Measurements from ENCODE around the gene CNMD. TPM values are rescaled to one million over a fixed set of nuclear protein-coding genes. Genes with fewer than 3 reads are reported as not detected.
"Not testable (repeated sequence)": the region's sequence is repeated elsewhere in the genome, so short reads cannot be mapped to it uniquely, and the experiment has no call there.

CNMD gene
- total and polyA plus RNA-seq, 2 of the 4 experiments (the other 2 are of a cell fraction) = not detected

- ATAC-seq (ENCODE audit: low read depth) = no peak
- WGBS, 2 experiments (ENCODE audit: extremely low coverage in 2 of 2, insufficient read length in 1 of 2) = 33% methylated on average over 1 of the region's 3 CpGs; no CpG with 5 or more reads in 1 of the 2 experiments
- no peaks in the 10 kb centered on the region for H4K20me1 ChIP-seq (ENCODE audit: insufficient read depth, low read length)
- H2BK20ac ChIP-seq (ENCODE audit: low read depth, low read length) = no peak overlapping the region
- no peak overlapping the region for H2BK15ac ChIP-seq (ENCODE audit: low read depth, low read length)
- H3K56ac ChIP-seq (ENCODE audit: extremely low read depth, insufficient read depth, low read length) = no peak overlapping the region
- H3K27me3 ChIP-seq (ENCODE audit: control insufficient read depth, insufficient read depth, low read length) = no peaks in the 10 kb centered on the region; the same call in 1 of the 2 replicates
- H3K4me1 ChIP-seq (ENCODE audit: control insufficient read depth, insufficient read depth, low read length) = no peaks in the 10 kb centered on the region
- dilution Hi-C loops (cut with HindIII; ENCODE audit: low sequenced_read_pairs, unreplicated experiment) = no loop called here
- H2AK9ac ChIP-seq (replicated peaks; ENCODE audit: low read depth, low read length, poor library complexity) = no peak overlapping the region
- no peak overlapping the region for H2AFZ ChIP-seq (replicated peaks; ENCODE audit: low read length, poor library complexity)
- H4K91ac ChIP-seq (ENCODE audit: insufficient read depth, low read depth, low read length) = no peak overlapping the region
- no peaks in the 10 kb centered on the region for H3K79me1 ChIP-seq (ENCODE audit: low read depth in 1 of 2, low read length in 2 of 2)
- no peak overlapping the region for H3K9ac ChIP-seq (ENCODE audit: low read depth, low read length)
- POLR2A ChIA-PET (ENCODE audit: unreplicated experiment) = no interaction called here
- no peak overlapping the region for H2BK120ac ChIP-seq (ENCODE audit: low read depth, low read length)
- no peak overlapping the region for H3K4me2 ChIP-seq (ENCODE audit: low read depth, low read length)
- H3K14ac ChIP-seq (replicated peaks; ENCODE audit: low read depth, low read length) = no peak overlapping the region
- no peak overlapping the region for H3K4ac ChIP-seq (ENCODE audit: low read depth, low read length)
- H3K36me3 ChIP-seq (ENCODE audit: control insufficient read depth, insufficient read depth, low read length) = no peaks in the 10 kb centered on the region
- in situ Hi-C loops (cut with MboI; ENCODE audit: low sequenced_read_pairs) = no loop called here
- no peak overlapping the region for H2BK5ac ChIP-seq (ENCODE audit: low read depth, low read length, poor library complexity, severe bottlenecking)
- H4K5ac ChIP-seq (ENCODE audit: low read depth, low read length) = no peak overlapping the region
- no peak overlapping the region for H3K18ac ChIP-seq (ENCODE audit: low read depth, low read length)
- no peak for TF ChIP-seq MAZ (IDR thresholded peaks at IDR 0.05; ENCODE audit: borderline replicate concordance, low read depth, low read length)
- no peak for TF ChIP-seq CTCF (conservative IDR thresholded peaks at IDR 0.05; ENCODE audit: low read depth, low read length)
- TF ChIP-seq NFE2L2 (IDR thresholded peaks at IDR 0.05; ENCODE audit: low read depth, low read length) = no peak
- TF ChIP-seq RCOR1 (IDR thresholded peaks at IDR 0.05; ENCODE audit: insufficient replicate concordance, low read length) = no peak
- no peak for TF ChIP-seq POLR2A (IDR thresholded peaks at IDR 0.05; ENCODE audit: low read depth, low read length)
- TF ChIP-seq BHLHE40 (IDR thresholded peaks at IDR 0.05; ENCODE audit: low read depth, low read length) = no peak
- TF ChIP-seq MXI1 (IDR thresholded peaks at IDR 0.05; ENCODE audit: borderline replicate concordance, low read depth, low read length) = no peak
- no peak for TF ChIP-seq FOS (IDR thresholded peaks at IDR 0.05; ENCODE audit: low read depth, low read length)
- TF ChIP-seq SMC3 (IDR thresholded peaks at IDR 0.05; ENCODE audit: low read depth, low read length) = no peak
- no peak overlapping the region for H3K4me3 ChIP-seq (ENCODE audit: insufficient read depth, low read depth, low read length)
- intact Hi-C loops (cut with micrococcal nuclease) = no loop called here
- H3K23ac ChIP-seq (ENCODE audit: low read depth, low read length) = no peak overlapping the region
- no peaks in the 10 kb centered on the region for H3K9me1 ChIP-seq (ENCODE audit: insufficient read depth, low read length)
- no peak overlapping the region for H4K8ac ChIP-seq (ENCODE audit: low read depth in 2 of 2, low read length in 2 of 2)
- BruUV-seq (replicated peaks) = no TSS peak
- no peaks in the 10 kb centered on the region for H3K9me3 ChIP-seq (ENCODE audit: control insufficient read depth, insufficient read depth, low read length)
- no peak overlapping the region for H2AK5ac ChIP-seq (ENCODE audit: low read depth, low read length)
- H3K27ac ChIP-seq (ENCODE audit: insufficient read depth, low read length) = no peak overlapping the region
- CTCF ChIA-PET = interaction anchor here (0.9 kb wide), 1 partner anchor 11 kb away, joined by 3 read pairs; no protein-coding TSS in a partner anchor
- no peak for DNase-seq
Measured at GRCh38 chr13:52711286-52711685, 28.3 kb downstream of the CNMD start.

- H3K23ac ChIP-seq (ENCODE audit: low read depth, low read length); CTCF ChIA-PET; H3K4me1 ChIP-seq (ENCODE audit: control insufficient read depth, insufficient read depth, low read length); H4K5ac ChIP-seq (ENCODE audit: low read depth, low read length); H2BK5ac ChIP-seq (ENCODE audit: low read depth, low read length, poor library complexity, severe bottlenecking); H3K27ac ChIP-seq (ENCODE audit: insufficient read depth, low read length); BruUV-seq (replicated peaks); H3K27me3 ChIP-seq (ENCODE audit: control insufficient read depth, insufficient read depth, low read length); H3K9me1 ChIP-seq (ENCODE audit: insufficient read depth, low read length); H3K56ac ChIP-seq (ENCODE audit: extremely low read depth, insufficient read depth, low read length); H4K8ac ChIP-seq (ENCODE audit: low read depth in 2 of 2, low read length in 2 of 2); H2BK15ac ChIP-seq (ENCODE audit: low read depth, low read length); H3K79me1 ChIP-seq (ENCODE audit: low read depth in 1 of 2, low read length in 2 of 2); H3K14ac ChIP-seq (replicated peaks; ENCODE audit: low read depth, low read length); DNase-seq; H2AK9ac ChIP-seq (replicated peaks; ENCODE audit: low read depth, low read length, poor library complexity); in situ Hi-C loops (cut with MboI; ENCODE audit: low sequenced_read_pairs); H3K36me3 ChIP-seq (ENCODE audit: control insufficient read depth, insufficient read depth, low read length); H2AK5ac ChIP-seq (ENCODE audit: low read depth, low read length); H3K4me2 ChIP-seq (ENCODE audit: low read depth, low read length); H3K18ac ChIP-seq (ENCODE audit: low read depth, low read length); H2BK20ac ChIP-seq (ENCODE audit: low read depth, low read length); ATAC-seq (ENCODE audit: low read depth); dilution Hi-C loops (cut with HindIII; ENCODE audit: low sequenced_read_pairs, unreplicated experiment); intact Hi-C loops (cut with micrococcal nuclease); H3K4me3 ChIP-seq (ENCODE audit: insufficient read depth, low read depth, low read length); H3K9me3 ChIP-seq (ENCODE audit: control insufficient read depth, insufficient read depth, low read length); H2BK120ac ChIP-seq (ENCODE audit: low read depth, low read length); H3K4ac ChIP-seq (ENCODE audit: low read depth, low read length); POLR2A ChIA-PET (ENCODE audit: unreplicated experiment); H4K91ac ChIP-seq (ENCODE audit: insufficient read depth, low read depth, low read length); H4K20me1 ChIP-seq (ENCODE audit: insufficient read depth, low read length); H3K9ac ChIP-seq (ENCODE audit: low read depth, low read length); H2AFZ ChIP-seq (replicated peaks; ENCODE audit: low read length, poor library complexity): not testable (repeated sequence)
- WGBS, 2 experiments (ENCODE audit: extremely low coverage in 2 of 2, insufficient read length in 1 of 2) = 0% methylated on average over 1 of the region's 12 CpGs; no CpG with 5 or more reads in 1 of the 2 experiments
Measured at GRCh38 chr13:52708266-52708665, 31.4 kb downstream of the CNMD start.
